Retina (tissue), 1 donor: Measurements from ENCODE around the gene AZU1.
"Not testable (repeated sequence)": the region's sequence is repeated elsewhere in the genome, so short reads cannot be mapped to it uniquely, and the experiment has no call there.

ENCODE experiments used
- DNase-seq: peaks from one replicate; pipeline ENCODE4 v3.0.0-alpha.2; 2016

The AZU1 gene

GRCh38 chr19:875265-875879, 47.7 kb downstream of the AZU1 start:
- no peak for DNase-seq

- DNase-seq, result no peak
These were observed 48.5 kb downstream of the AZU1 start for GRCh38 chr19:876089-876488.

GRCh38 chr19:876780-877314, 49.2 kb downstream of the AZU1 start:
- no peak for DNase-seq

- DNase-seq, result not testable (repeated sequence)
These were observed 50.5 kb downstream of the AZU1 start for GRCh38 chr19:877992-878660.

GRCh38 chr19:878751-879561, 51.3 kb downstream of the AZU1 start:
- DNase-seq, result not testable (repeated sequence)

GRCh38 chr19:879711-880438, 52.2 kb downstream of the AZU1 start:
- DNase-seq, result no peak
